ENCODE data around the gene ARRDC5.

Gene ARRDC5

GRCh38 chr19:4911314-4911713 lies 8.6 kb upstream of the ARRDC5 start:
- Histone ChIP-seq H3K27ac (replicated peaks; ENCODE audit: low read length) (peak overlapping the region; percentile 69), H3K4me3 (ENCODE audit: low read length in 2 of 2) (peak overlapping the region; percentile 52 to 77), H3K23ac (ENCODE audit: low read depth, low read length, poor library complexity) (no peak overlapping the region), H4K8ac (ENCODE audit: low read depth, low read length) (no peak overlapping the region), H3K79me1 (ENCODE audit: low read depth, low read length) (peaks cover 7% of the 10 kb centered on the region), H3K9me3 (replicated peaks in 1 of 2; ENCODE audit: control insufficient read depth in 2 of 2, insufficient read depth in 1 of 2, low read depth in 1 of 2, low read length in 2 of 2) (no peaks in the 10 kb centered on the region), H2BK12ac (ENCODE audit: low read length) (no peak overlapping the region), H3K27me3 (ENCODE audit: control insufficient read depth in 3 of 3, insufficient read depth in 3 of 3, low read depth in 1 of 3, low read length in 3 of 3) (no peaks in the 10 kb centered on the region), H2BK5ac (ENCODE audit: low read length) (no peak overlapping the region), H3K9ac (ENCODE audit: low read depth, low read length, poor library complexity) (no peak overlapping the region), H3K14ac (ENCODE audit: low read length) (no peak overlapping the region), H4K91ac (ENCODE audit: low read depth, low read length, poor library complexity) (no peak overlapping the region), H3K18ac (ENCODE audit: low read length) (no peak overlapping the region), H3K4me1 (ENCODE audit: control insufficient read depth in 2 of 2, insufficient read depth in 1 of 2, low read depth in 1 of 2, low read length in 2 of 2) (peaks cover 17 to 18% of the 10 kb centered on the region in 2 donors), H3K4ac (ENCODE audit: low read length) (no peak overlapping the region), H2BK15ac (ENCODE audit: low read length) (no peak overlapping the region), H2AK5ac (ENCODE audit: low read depth, low read length) (no peak overlapping the region), H3K4me2 (ENCODE audit: insufficient read depth, low read length, poor library complexity, severe bottlenecking) (peak overlapping the region; percentile 85), H2AFZ (ENCODE audit: low read length) (peak overlapping the region; percentile 97), H3K36me3 (replicated peaks in 1 of 2; ENCODE audit: control insufficient read depth in 2 of 2, insufficient read depth in 2 of 2, low read length in 2 of 2) (peaks cover 32 to 52% of the 10 kb centered on the region in 2 donors), H2BK120ac (ENCODE audit: low read depth, low read length) (no peak overlapping the region)
- no peak for DNase-seq (ENCODE audit: low spot score)
- no CpG with 5 or more reads among the region's 15 CpGs for WGBS, 2 donors (ENCODE audit: extremely low coverage in 2 of 2, insufficient read length in 2 of 2, insufficient replicate concordance in 1 of 2)

- Histone ChIP-seq H3K27me3 (ENCODE audit: control insufficient read depth in 3 of 3, insufficient read depth in 3 of 3, low read depth in 1 of 3, low read length in 3 of 3) (no peaks in the 10 kb centered on the region), H2AK5ac (ENCODE audit: low read depth, low read length) (peak overlapping the region; percentile 53), H3K9me3 (replicated peaks in 1 of 2; ENCODE audit: control insufficient read depth in 2 of 2, insufficient read depth in 1 of 2, low read depth in 1 of 2, low read length in 2 of 2) (no peaks in the 10 kb centered on the region), H3K4me3 (ENCODE audit: low read length in 2 of 2) (peak overlapping the region; percentile 77 to 93), H3K36me3 (replicated peaks in 1 of 2; ENCODE audit: control insufficient read depth in 2 of 2, insufficient read depth in 2 of 2, low read length in 2 of 2) (peaks cover 27 to 46% of the 10 kb centered on the region in 2 donors), H2BK5ac (ENCODE audit: low read length) (peak overlapping the region; percentile 15), H2BK120ac (ENCODE audit: low read depth, low read length) (no peak overlapping the region), H3K4ac (ENCODE audit: low read length) (no peak overlapping the region), H3K27ac (replicated peaks; ENCODE audit: low read length) (peak overlapping the region; percentile 69), H2BK15ac (ENCODE audit: low read length) (no peak overlapping the region), H2AFZ (ENCODE audit: low read length) (peak overlapping the region; percentile 97), H3K4me1 (ENCODE audit: control insufficient read depth in 2 of 2, insufficient read depth in 1 of 2, low read depth in 1 of 2, low read length in 2 of 2) (peaks cover 17 to 18% of the 10 kb centered on the region in 2 donors), H3K9ac (ENCODE audit: low read depth, low read length, poor library complexity) (peak overlapping the region; percentile 96), H3K79me1 (ENCODE audit: low read depth, low read length) (peaks cover 7% of the 10 kb centered on the region), H3K23ac (ENCODE audit: low read depth, low read length, poor library complexity) (peak overlapping the region; percentile 57), H3K18ac (ENCODE audit: low read length) (peak overlapping the region; percentile 58), H4K91ac (ENCODE audit: low read depth, low read length, poor library complexity) (no peak overlapping the region), H4K8ac (ENCODE audit: low read depth, low read length) (no peak overlapping the region), H3K14ac (ENCODE audit: low read length) (peak overlapping the region; percentile 9), H3K4me2 (ENCODE audit: insufficient read depth, low read length, poor library complexity, severe bottlenecking) (peak overlapping the region; percentile 85), H2BK12ac (ENCODE audit: low read length) (peak overlapping the region; percentile 59)
- WGBS, 2 donors (ENCODE audit: extremely low coverage in 2 of 2, insufficient read length in 2 of 2, insufficient replicate concordance in 1 of 2), result no CpG with 5 or more reads among the region's 23 CpGs
- DNase-seq (ENCODE audit: low spot score), result no peak
Observed at GRCh38 chr19:4910594-4911281, 8.0 kb upstream of the ARRDC5 start.

GRCh38 chr19:4909897-4910593 lies 7.3 kb upstream of the ARRDC5 start:
- no CpG with 5 or more reads among the region's 85 CpGs for WGBS, 2 donors (ENCODE audit: extremely low coverage in 2 of 2, insufficient read length in 2 of 2, insufficient replicate concordance in 1 of 2)
- H3K79me1 ChIP-seq (ENCODE audit: low read depth, low read length), result peaks cover 6% of the 10 kb centered on the region
- peak overlapping the region; percentile 93 for H3K18ac ChIP-seq (ENCODE audit: low read length)
- H3K9me3 ChIP-seq (replicated peaks in 1 of 2; ENCODE audit: control insufficient read depth in 2 of 2, insufficient read depth in 1 of 2, low read depth in 1 of 2, low read length in 2 of 2), result no peaks in the 10 kb centered on the region
- peaks cover 20 to 39% of the 10 kb centered on the region in 2 donors for H3K36me3 ChIP-seq (replicated peaks in 1 of 2; ENCODE audit: control insufficient read depth in 2 of 2, insufficient read depth in 2 of 2, low read length in 2 of 2)
- peak overlapping the region; percentile 77 to 93 for H3K4me3 ChIP-seq (ENCODE audit: low read length in 2 of 2)
- peak; percentile 93 for DNase-seq (ENCODE audit: low spot score)
- no peak overlapping the region for H2AK5ac ChIP-seq (ENCODE audit: low read depth, low read length)
- H3K27ac ChIP-seq (replicated peaks; ENCODE audit: low read length), result peak overlapping the region; percentile 69
- H3K9ac ChIP-seq (ENCODE audit: low read depth, low read length, poor library complexity), result peak overlapping the region; percentile 88
- peak overlapping the region; percentile 97 for H2AFZ ChIP-seq (ENCODE audit: low read length)
- H3K4me1 ChIP-seq (ENCODE audit: control insufficient read depth in 2 of 2, insufficient read depth in 1 of 2, low read depth in 1 of 2, low read length in 2 of 2), result peaks cover 17 to 18% of the 10 kb centered on the region in 2 donors
- H2BK12ac ChIP-seq (ENCODE audit: low read length), result no peak overlapping the region
- H2BK15ac ChIP-seq (ENCODE audit: low read length), result no peak overlapping the region
- peak overlapping the region; percentile 99 for H3K4me2 ChIP-seq (ENCODE audit: insufficient read depth, low read length, poor library complexity, severe bottlenecking)
- H4K8ac ChIP-seq (ENCODE audit: low read depth, low read length), result no peak overlapping the region
- no peaks in the 10 kb centered on the region for H3K27me3 ChIP-seq (ENCODE audit: control insufficient read depth in 3 of 3, insufficient read depth in 3 of 3, low read depth in 1 of 3, low read length in 3 of 3)
- no peak overlapping the region for H2BK120ac ChIP-seq (ENCODE audit: low read depth, low read length)
- H4K91ac ChIP-seq (ENCODE audit: low read depth, low read length, poor library complexity), result no peak overlapping the region
- no peak overlapping the region for H3K4ac ChIP-seq (ENCODE audit: low read length)
- H2BK5ac ChIP-seq (ENCODE audit: low read length), result peak overlapping the region; percentile 88
- H3K14ac ChIP-seq (ENCODE audit: low read length), result no peak overlapping the region
- H3K23ac ChIP-seq (ENCODE audit: low read depth, low read length, poor library complexity), result peak overlapping the region; percentile 89
